Measurements from ENCODE around the gene ARID1B.

Gene ARID1B

GRCh38 chr6:156928126-156928525, 150.9 kb downstream of the ARID1B start:
- no peak for TF ChIP-seq CTCF (IDR thresholded peaks at IDR 0.05; ENCODE audit: extremely low read depth, missing control alignments)
- DNase-seq (ENCODE audit: low spot score), result no peak

GRCh38 chr6:156928972-156929371, 151.8 kb downstream of the ARID1B start:
- DNase-seq (ENCODE audit: low spot score), result no peak

GRCh38 chr6:156931283-156931682, 154.1 kb downstream of the ARID1B start:
- no peak for DNase-seq (ENCODE audit: low spot score)
- TF ChIP-seq CTCF (IDR thresholded peaks at IDR 0.05; ENCODE audit: extremely low read depth, missing control alignments), result no peak

More at GRCh38 chr6:156928972-156929371, 151.8 kb downstream of the ARID1B start:
- no peak for TF ChIP-seq CTCF (IDR thresholded peaks at IDR 0.05; ENCODE audit: extremely low read depth, missing control alignments)

GRCh38 chr6:156933201-156934068, 156.3 kb downstream of the ARID1B start:
- TF ChIP-seq CTCF (IDR thresholded peaks at IDR 0.05; ENCODE audit: extremely low read depth, missing control alignments), result no peak
- DNase-seq (ENCODE audit: low spot score), result no peak

GRCh38 chr6:156934069-156934460, 156.9 kb downstream of the ARID1B start:
- no peak for DNase-seq (ENCODE audit: low spot score)
- TF ChIP-seq CTCF (IDR thresholded peaks at IDR 0.05; ENCODE audit: extremely low read depth, missing control alignments), result no peak

GRCh38 chr6:156935000-156935399, 157.8 kb downstream of the ARID1B start:
- TF ChIP-seq CTCF (IDR thresholded peaks at IDR 0.05; ENCODE audit: extremely low read depth, missing control alignments), result no peak
- DNase-seq (ENCODE audit: low spot score), result no peak

GRCh38 chr6:156938143-156938542, 161.0 kb downstream of the ARID1B start:
- no peak for DNase-seq (ENCODE audit: low spot score)
- TF ChIP-seq CTCF (IDR thresholded peaks at IDR 0.05; ENCODE audit: extremely low read depth, missing control alignments), result no peak
